HEK293T (cell line): ENCODE results near the gene PLRG1.
A peak's percentile ranks its signal among the peaks of the same experiment; 100 is the strongest.

Source experiments
- CTCF ChIA-PET: fragments of 350-600 bp; formaldehyde crosslinking; extraction: SDS; loops from one replicate; lab custom pipeline; 2021; ENCODE audit warnings: antibody characterized with exemption, inconsistent platforms; lab: Yijun Ruan, JAX
- POLR2A ChIA-PET: fragments of 350-600 bp; formaldehyde crosslinking; extraction: SDS; loops from one replicate; lab custom pipeline; 2020; ENCODE audit warnings: antibody characterized with exemption, inconsistent platforms; lab: Yijun Ruan, JAX
- DNase-seq: peaks from one replicate; pipeline ENCODE4 v3.0.0; 2012; ENCODE audit warnings: mixed read lengths; ENCODE audit errors: extremely low spot score
- ARNT ChIP-seq: fragments of 450-650 bp; IDR thresholded peaks from 2 replicates; pipeline ENCODE4 v1.6.1; 2017; ENCODE audit warnings: mild to moderate bottlenecking
- BHLHE40 ChIP-seq: fragments of 450-650 bp; IDR thresholded peaks from 2 replicates; pipeline ENCODE4 v1.6.1; 2016; ENCODE audit warnings: mild to moderate bottlenecking, moderate library complexity, borderline replicate concordance
- CTBP1 ChIP-seq: fragments of 450-650 bp; IDR thresholded peaks from 2 replicates; pipeline ENCODE4 v1.6.1; 2016; ENCODE audit warnings: borderline replicate concordance
- ELF4 ChIP-seq: fragments of 450-650 bp; IDR thresholded peaks from 2 replicates; pipeline ENCODE4 v1.6.1; 2017; ENCODE audit warnings: antibody characterized with exemption
- FOXK2 ChIP-seq: fragments of 450-650 bp; IDR thresholded peaks from 2 replicates; pipeline ENCODE4 v1.6.1; 2016; ENCODE audit warnings: mild to moderate bottlenecking
- FOXM1 ChIP-seq: fragments of 450-650 bp; IDR thresholded peaks from 2 replicates; pipeline ENCODE4 v1.6.1; 2017; ENCODE audit warnings: mild to moderate bottlenecking, borderline replicate concordance
- HDGF ChIP-seq: fragments of 450-650 bp; IDR thresholded peaks from 2 replicates; pipeline ENCODE4 v1.6.1; 2017; ENCODE audit warnings: antibody characterized with exemption, borderline replicate concordance
- L3MBTL2 ChIP-seq: fragments of 450-650 bp; conservative IDR thresholded peaks from 2 replicates; pipeline ENCODE4 v1.6.1; 2016; ENCODE audit warnings: mild to moderate bottlenecking
- LEF1 ChIP-seq: fragments of 450-650 bp; IDR thresholded peaks from 2 replicates; pipeline ENCODE4 v1.6.1; 2017; ENCODE audit warnings: mild to moderate bottlenecking, borderline replicate concordance
- NFRKB ChIP-seq: fragments of 450-650 bp; IDR thresholded peaks from 2 replicates; pipeline ENCODE4 v1.6.1; 2016; ENCODE audit warnings: mild to moderate bottlenecking, moderate library complexity
- SP1 ChIP-seq: fragments of 450-650 bp; IDR thresholded peaks from 2 replicates; pipeline ENCODE4 v1.6.1; 2017
- SUZ12 ChIP-seq: fragments of 450-650 bp; IDR thresholded peaks from 2 replicates; pipeline ENCODE4 v1.6.1; 2016; ENCODE audit warnings: mild to moderate bottlenecking
- TARDBP ChIP-seq: fragments of 450-650 bp; IDR thresholded peaks from 2 replicates; pipeline ENCODE4 v1.6.1; 2016
- ZNF384 ChIP-seq: fragments of 450-650 bp; IDR thresholded peaks from 2 replicates; pipeline ENCODE4 v1.6.1; 2016
- TF ChIP-seq, protein P1 (sequence below): fragments of 450-650 bp; IDR thresholded peaks from 2 replicates; pipeline ENCODE4 v1.6.1; 2016

The PLRG1 gene

DNA sequence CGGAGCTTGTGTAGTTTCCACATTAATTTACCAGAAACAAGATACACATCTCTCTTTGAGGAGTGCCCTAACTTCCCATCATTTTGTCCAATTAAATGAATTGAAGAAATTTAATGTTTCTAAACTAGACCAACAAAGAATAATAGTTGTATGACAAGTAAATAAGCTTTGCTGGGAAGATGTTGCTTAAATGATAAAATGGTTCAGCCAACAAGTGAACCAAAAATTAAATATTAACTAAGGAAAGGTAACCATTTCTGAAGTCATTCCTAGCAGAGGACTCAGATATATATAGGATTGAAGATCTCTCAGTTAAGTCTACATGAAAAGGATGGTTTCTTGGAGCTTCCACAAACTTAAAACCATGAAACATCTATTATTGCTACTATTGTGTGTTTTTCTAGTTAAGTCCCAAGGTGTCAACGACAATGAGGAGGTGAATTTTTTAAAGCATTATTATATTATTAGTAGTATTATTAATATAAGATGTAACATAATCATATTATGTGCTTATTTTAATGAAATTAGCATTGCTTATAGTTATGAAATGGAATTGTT, 12.6 kb upstream of the PLRG1 start, which contains the start of gene FGB:
Gene FGB (plus strand): TSS at position 315 of the 558 bp plus-strand sequence. CDS start 8 bp downstream, at position 323.
- ChIA-PET CTCF (interaction anchor here (0.6 to 1.1 kb wide), 3 partner anchors 12 to 56 kb away, joined by 3 read pairs; partner anchors contain the start of gene PLRG1), POLR2A (interaction anchor here (1.8 kb wide), 1 partner anchor 13 kb away, joined by 6 read pairs; the partner anchor contains the start of gene PLRG1)
- no peak for DNase-seq
- TF ChIP-seq SP1 (no peak), ZNF384 (no peak), ARNT (no peak), L3MBTL2 (no peak), TARDBP (no peak)
- TF ChIP-seq, protein P1, sequence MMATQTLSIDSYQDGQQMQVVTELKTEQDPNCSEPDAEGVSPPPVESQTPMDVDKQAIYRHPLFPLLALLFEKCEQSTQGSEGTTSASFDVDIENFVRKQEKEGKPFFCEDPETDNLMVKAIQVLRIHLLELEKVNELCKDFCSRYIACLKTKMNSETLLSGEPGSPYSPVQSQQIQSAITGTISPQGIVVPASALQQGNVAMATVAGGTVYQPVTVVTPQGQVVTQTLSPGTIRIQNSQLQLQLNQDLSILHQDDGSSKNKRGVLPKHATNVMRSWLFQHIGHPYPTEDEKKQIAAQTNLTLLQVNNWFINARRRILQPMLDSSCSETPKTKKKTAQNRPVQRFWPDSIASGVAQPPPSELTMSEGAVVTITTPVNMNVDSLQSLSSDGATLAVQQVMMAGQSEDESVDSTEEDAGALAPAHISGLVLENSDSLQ, result no peak

DNA sequence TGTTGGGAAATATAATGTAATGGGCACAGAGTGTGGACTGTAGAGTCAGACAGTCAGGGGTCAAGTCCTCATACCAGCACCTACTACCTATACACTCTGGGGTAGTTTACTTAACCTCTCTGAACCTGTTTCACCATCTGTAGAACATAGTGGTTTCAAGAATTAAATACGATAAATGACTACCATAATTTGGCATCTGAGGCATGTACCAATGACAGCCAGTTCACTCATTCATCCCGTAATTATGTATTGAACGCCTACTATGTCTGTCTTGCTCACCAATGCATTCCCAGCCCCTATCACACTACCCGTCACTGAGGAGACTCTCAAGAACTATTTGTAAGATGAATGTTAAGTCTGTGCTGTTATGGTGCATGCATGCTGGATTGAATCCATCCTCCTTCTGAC, 10.6 kb upstream of the PLRG1 start:
- ChIA-PET CTCF (no interaction called here), POLR2A (no interaction called here)
- TF ChIP-seq ARNT (no peak), FOXK2 (no peak), NFRKB (no peak), FOXM1 (no peak), ZNF384 (no peak), ELF4 (no peak), LEF1 (no peak), TARDBP (no peak), SUZ12 (no peak), HDGF (no peak), SP1 (no peak), L3MBTL2 (no peak), BHLHE40 (no peak)
- no peak for DNase-seq

DNA sequence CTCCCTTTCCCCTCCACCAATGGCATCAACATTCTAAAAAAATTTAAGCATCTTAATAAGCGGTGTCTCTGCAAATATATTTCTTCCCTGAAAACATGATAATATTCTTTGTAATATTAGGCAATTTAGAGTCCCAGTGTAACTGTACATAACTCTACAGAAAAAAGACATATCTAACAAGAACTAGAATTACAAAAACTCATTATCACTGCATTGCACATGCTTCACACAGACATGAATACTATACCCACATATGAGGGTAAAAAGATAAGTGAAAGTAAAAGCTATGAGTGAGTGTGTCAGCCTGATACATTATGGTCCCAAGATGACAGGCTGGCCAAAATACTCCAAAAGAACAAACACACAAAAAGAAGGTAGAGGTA, 10.2 kb upstream of the PLRG1 start:
- CTCF ChIA-PET, result no interaction called here
- TF ChIP-seq SUZ12, result no peak
- no peak for TF ChIP-seq NFRKB
- no peak for TF ChIP-seq HDGF
- TF ChIP-seq SP1, result no peak
- no peak for TF ChIP-seq LEF1
- TF ChIP-seq BHLHE40, result no peak
- TF ChIP-seq, protein P1, result no peak
- DNase-seq, result no peak
- POLR2A ChIA-PET, result no interaction called here

DNA sequence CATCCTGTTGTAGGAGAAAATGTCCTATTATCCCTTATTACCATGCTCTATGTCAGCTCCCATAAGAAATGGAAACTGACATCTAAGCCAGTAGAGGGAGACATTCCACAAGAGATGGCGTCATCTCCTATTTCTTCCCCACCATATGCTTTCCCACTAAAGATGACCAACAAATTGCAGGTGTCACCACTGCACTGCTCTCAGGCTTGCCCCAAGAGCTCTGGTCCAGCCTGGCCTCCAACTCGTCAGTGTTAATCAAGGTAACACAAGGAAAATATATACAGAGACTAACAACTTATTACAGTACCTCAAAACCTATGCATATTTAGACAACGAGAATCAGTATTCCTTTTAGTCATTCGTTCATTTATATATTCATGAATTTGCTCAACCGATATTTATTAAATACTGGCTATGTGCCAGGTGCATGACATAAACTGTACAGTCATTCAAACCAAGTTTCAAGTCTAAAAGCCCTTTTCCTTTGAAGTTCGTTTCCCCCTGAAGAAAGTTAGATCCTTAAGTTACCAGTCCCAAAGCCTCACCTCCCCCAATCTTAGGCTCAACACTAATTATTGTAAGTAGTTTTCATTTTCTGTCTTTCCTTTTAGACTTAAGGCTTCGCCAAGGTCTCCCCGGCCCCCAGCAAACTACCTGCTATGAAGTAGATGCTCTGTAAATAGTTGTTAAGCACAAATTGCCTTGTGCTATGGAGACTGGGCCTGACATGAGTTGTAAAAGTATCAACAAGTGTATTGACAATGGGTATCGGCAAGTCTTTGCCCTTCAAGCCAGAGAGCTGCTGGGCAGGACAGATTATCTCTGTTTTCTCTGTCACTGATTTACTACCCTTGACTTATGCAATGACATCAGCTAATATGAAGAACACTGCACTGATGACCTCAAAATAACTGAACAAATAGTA, 9.6 kb upstream of the PLRG1 start:
- peak; percentile 39 for DNase-seq
- ChIA-PET POLR2A (interaction anchor here (0.9 to 1.3 kb wide), 2 partner anchors 10 to 65 kb away, joined by 3 to 7 read pairs; partner anchors contain the start of gene PLRG1), CTCF (interaction anchor here (0.6 to 2.4 kb wide), 15 partner anchors 8 to 88 kb away, joined by 3 to 33 read pairs (median 5); partner anchors contain the start of genes FGG and PLRG1)
- TF ChIP-seq CTBP1 (no peak), NFRKB (no peak), HDGF (no peak), SUZ12 (no peak), LEF1 (no peak), ELF4 (no peak), BHLHE40 (no peak), ARNT (no peak)

DNA sequence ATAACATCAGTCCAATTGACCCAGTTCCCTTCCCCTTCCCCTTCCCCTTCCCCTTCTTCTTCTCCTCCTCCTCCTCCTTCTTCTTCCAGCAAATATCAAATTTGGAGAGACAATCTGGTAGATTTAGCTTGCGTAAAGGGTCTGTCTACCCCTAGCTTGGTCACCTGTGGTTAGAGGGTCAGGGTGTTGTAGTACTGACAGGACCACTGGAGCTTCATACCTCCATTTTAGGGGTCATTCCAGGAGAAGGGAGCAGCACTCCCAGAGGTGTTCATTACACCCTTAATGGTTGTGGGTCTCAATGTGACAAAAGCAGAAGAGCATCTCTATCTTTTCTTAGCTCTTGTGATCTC, 8.9 kb upstream of the PLRG1 start:
- TF ChIP-seq SP1 (no peak), ELF4 (no peak), BHLHE40 (no peak), ZNF384 (no peak), FOXM1 (no peak), TARDBP (no peak)
- CTCF ChIA-PET, result interaction anchor here (0.6 to 2.4 kb wide), 15 partner anchors 8 to 88 kb away, joined by 3 to 33 read pairs (median 5); partner anchors contain the start of genes FGG and PLRG1
- no peak for DNase-seq
- POLR2A ChIA-PET, result interaction anchor here (0.9 to 1.3 kb wide), 2 partner anchors 9 to 66 kb away, joined by 3 to 7 read pairs; partner anchors contain the start of gene PLRG1

DNA sequence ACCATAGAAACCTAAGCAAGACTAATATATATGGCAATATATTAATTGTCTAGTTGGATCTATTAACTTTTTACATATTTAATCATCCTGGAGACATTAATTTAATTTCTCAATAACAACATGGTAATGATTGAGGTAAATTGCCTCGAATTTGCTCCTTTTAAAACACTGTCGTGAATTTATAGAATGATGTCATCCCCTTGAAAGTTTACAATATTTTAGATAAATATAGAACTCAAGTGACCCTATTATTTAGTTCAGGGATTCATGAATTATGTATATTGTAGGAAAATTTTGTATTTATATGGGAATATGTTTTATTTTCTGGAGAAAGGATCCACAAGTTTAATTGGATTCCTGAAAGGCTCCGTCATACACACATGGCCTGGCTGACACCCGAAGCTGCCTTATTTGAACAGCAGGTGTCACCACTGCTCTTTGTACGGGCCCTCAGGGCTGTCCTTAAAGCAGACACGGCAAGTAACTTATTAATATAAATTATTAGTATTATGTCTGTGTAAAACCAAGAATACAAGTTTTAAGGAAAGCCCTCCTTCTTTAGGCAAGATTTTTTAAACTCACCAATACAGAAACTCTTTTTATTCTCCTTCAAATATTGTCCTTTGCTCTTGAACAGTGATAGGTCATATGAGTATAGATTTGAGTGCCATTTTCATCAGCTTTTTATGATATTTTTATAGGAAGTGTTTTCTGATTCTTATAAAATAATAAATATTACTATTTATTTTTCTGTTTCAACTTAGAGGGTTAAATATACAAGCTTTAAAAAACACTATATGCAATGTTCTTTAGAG, 1.9 kb upstream of the PLRG1 start:
- ChIA-PET CTCF (interaction anchor here (0.5 to 6.8 kb wide), 10 partner anchors 7 to 816 kb away, joined by 3 to 67 read pairs (median 3); no protein-coding TSS in a partner anchor), POLR2A (interaction anchor here (0.9 to 2.0 kb wide), 2 partner anchors 42 to 135 kb away, joined by 3 to 6 read pairs; no protein-coding TSS in a partner anchor)
- DNase-seq, result peak; percentile 62
- no peak for TF ChIP-seq FOXM1
- 0 out of 2 replicates have a peak, but pooled peaks have one; percentile 16 for TF ChIP-seq L3MBTL2

DNA sequence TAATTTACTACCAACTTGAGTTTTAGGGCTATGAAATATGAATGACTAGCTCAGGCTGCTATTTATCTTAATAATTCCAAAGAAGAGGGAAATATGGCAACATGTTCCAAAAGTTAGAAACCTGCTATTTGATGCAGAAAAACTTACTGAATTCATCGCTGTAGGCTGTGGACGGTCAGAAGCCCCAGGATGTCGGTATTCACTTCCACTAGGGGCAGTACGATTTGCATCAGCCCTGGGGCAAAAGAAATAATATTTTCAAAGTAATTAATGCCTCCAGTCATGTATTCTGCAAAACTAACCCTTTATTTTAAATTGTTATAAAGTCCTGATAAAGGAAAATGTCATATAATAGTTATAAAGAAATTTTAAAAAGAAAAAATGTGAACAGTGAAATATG, 4.5 kb downstream of the PLRG1 start:
- POLR2A ChIA-PET, result no interaction called here
- CTCF ChIA-PET, result no interaction called here
- DNase-seq, result no peak
- TF ChIP-seq TARDBP (no peak), ARNT (no peak), FOXM1 (no peak), SUZ12 (no peak), ZNF384 (no peak), NFRKB (no peak), HDGF (no peak), L3MBTL2 (no peak)
- TF ChIP-seq, protein P1, result no peak
